ENCODE data around the gene HUS1B.

GRCh38 chr6:620950-621349, 36.0 kb downstream of the HUS1B start:
- TF ChIP-seq, protein P1, sequence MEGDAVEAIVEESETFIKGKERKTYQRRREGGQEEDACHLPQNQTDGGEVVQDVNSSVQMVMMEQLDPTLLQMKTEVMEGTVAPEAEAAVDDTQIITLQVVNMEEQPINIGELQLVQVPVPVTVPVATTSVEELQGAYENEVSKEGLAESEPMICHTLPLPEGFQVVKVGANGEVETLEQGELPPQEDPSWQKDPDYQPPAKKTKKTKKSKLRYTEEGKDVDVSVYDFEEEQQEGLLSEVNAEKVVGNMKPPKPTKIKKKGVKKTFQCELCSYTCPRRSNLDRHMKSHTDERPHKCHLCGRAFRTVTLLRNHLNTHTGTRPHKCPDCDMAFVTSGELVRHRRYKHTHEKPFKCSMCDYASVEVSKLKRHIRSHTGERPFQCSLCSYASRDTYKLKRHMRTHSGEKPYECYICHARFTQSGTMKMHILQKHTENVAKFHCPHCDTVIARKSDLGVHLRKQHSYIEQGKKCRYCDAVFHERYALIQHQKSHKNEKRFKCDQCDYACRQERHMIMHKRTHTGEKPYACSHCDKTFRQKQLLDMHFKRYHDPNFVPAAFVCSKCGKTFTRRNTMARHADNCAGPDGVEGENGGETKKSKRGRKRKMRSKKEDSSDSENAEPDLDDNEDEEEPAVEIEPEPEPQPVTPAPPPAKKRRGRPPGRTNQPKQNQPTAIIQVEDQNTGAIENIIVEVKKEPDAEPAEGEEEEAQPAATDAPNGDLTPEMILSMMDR (conservative IDR thresholded peaks at IDR 0.05) = no peak
- no peak for TF ChIP-seq EZH2 (IDR thresholded peaks at IDR 0.05; ENCODE audit: low read depth)
